Measurements from ENCODE around the gene CNGB1.

GRCh38 chr16:57875347-57875746, 95.6 kb downstream of the CNGB1 start:
- TF ChIP-seq MIER3 (CRISPR knock-in tag; IDR thresholded peaks at IDR 0.05; ENCODE audit: borderline replicate concordance) (no peak), CBFB (CRISPR knock-in tag; IDR thresholded peaks at IDR 0.05) (no peak)

All from HepG2 (cell line).